ENCODE results near the gene NRP1. TPM values are rescaled to one million over a fixed set of nuclear protein-coding genes. Genes with fewer than 3 reads are reported as not detected.

NRP1 gene
- total RNA-seq, 1 experiment from 2014 or later: 555 TPM

DNA sequence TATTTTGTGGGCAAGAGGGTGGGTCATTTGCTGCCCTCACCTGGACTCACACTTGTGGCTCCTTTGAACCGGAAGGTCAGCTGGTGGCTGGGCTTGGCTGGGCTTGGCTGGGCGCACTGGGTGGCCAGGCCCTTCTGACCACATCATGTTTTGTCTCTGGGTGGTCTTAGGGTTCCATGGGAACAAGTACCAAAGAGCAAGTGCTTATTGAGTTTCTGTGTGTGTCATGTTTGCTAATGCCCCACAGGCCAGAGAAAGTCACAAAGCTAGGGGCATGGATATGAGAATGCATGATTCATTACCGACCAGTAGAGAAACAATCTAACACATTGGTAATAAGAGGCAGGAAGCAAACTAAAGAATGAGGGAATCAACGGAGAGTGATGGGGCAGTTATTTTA is 33.6 kb upstream of the NRP1 start:
- Histone ChIP-seq H3K36me3 (ENCODE audit: low read depth, low read length) (peaks cover 30% of the 10 kb centered on the region), H3K27ac (ENCODE audit: low read length) (no peak overlapping the region), H3K9ac (ENCODE audit: low read length) (no peak overlapping the region), H3K79me2 (ENCODE audit: low read length) (peaks cover 16% of the 10 kb centered on the region), H4K20me1 (ENCODE audit: low read length) (no peaks in the 10 kb centered on the region), H3K27me3 (ENCODE audit: low read length) (no peaks in the 10 kb centered on the region), H3K4me3 (ENCODE audit: low read length) (peak overlapping the region; percentile 1; the same call in 1 of the 2 replicates), H3K4me1 (ENCODE audit: insufficient read depth, low read length) (peaks cover 42% of the 10 kb centered on the region), H3K9me3 (ENCODE audit: low read length) (peaks cover 36% of the 10 kb centered on the region), H2AFZ (ENCODE audit: low read length) (no peak overlapping the region), H3K9me2 (replicated peaks; ENCODE audit: low read length) (no peaks in the 10 kb centered on the region), H3F3A (ENCODE audit: low read length, unreplicated experiment) (peaks cover 34% of the 10 kb centered on the region), H3K4me2 (ENCODE audit: low read length) (no peak overlapping the region)
- ChIA-PET POLR2A (ENCODE audit: unreplicated experiment) (no interaction called here), CTCF (no interaction called here)
- TF ChIP-seq, protein P1, sequence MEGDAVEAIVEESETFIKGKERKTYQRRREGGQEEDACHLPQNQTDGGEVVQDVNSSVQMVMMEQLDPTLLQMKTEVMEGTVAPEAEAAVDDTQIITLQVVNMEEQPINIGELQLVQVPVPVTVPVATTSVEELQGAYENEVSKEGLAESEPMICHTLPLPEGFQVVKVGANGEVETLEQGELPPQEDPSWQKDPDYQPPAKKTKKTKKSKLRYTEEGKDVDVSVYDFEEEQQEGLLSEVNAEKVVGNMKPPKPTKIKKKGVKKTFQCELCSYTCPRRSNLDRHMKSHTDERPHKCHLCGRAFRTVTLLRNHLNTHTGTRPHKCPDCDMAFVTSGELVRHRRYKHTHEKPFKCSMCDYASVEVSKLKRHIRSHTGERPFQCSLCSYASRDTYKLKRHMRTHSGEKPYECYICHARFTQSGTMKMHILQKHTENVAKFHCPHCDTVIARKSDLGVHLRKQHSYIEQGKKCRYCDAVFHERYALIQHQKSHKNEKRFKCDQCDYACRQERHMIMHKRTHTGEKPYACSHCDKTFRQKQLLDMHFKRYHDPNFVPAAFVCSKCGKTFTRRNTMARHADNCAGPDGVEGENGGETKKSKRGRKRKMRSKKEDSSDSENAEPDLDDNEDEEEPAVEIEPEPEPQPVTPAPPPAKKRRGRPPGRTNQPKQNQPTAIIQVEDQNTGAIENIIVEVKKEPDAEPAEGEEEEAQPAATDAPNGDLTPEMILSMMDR (conservative IDR thresholded peaks at IDR 0.05; ENCODE audit: low read depth, low read length): no peak
- TF ChIP-seq EZH2 (IDR thresholded peaks at IDR 0.05; ENCODE audit: low read length, unreplicated experiment) (no peak), EZH2phosphoT487 (IDR thresholded peaks at IDR 0.05; ENCODE audit: borderline replicate concordance, low read length) (no peak)
- DNase-seq: no peak
- no peak for ATAC-seq
- intact Hi-C loops (cut with micrococcal nuclease): loop anchor here (5.0 kb wide), 1 partner anchor 534 kb away; no protein-coding TSS in a partner anchor
- no TSS peak for BruUV-seq (replicated peaks)

DNA sequence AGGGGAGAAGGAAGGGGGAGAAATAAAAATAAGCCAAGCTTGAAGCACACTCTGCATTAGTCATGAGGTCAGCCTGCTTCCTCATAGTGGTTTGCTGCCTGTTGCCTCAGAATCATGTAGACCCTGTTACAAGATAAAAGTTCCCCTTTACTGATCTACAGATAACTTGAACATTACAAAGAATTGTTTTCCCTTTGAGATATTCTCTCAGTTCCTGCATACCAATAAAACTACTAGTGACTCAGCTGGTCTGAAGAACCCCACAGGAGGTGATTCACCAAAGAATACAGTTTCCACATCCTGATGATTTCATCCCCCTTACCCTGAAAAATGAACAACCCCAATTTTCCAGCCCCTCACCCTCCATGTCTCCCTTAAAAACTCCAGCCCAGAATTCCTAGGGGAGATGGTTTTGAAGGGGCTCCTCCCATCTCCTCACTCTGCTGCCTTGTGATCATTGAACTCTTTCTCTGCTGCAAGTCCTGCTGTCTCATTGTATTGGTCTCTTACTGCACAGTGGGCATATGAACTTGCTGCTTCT is 31.5 kb upstream of the NRP1 start:
- peaks cover 43% of the 10 kb centered on the region for H3F3A ChIP-seq (ENCODE audit: low read length, unreplicated experiment)
- intact Hi-C loops (cut with micrococcal nuclease): loop anchor here (1.0 to 5.0 kb wide), 8 partner anchors 11 to 536 kb away; no protein-coding TSS in a partner anchor
- peak overlapping the region; percentile 9; the same call in 1 of the 2 replicates for H3K4me3 ChIP-seq (ENCODE audit: low read length)
- ATAC-seq: peak; percentile 90
- no peaks in the 10 kb centered on the region for H4K20me1 ChIP-seq (ENCODE audit: low read length)
- peak overlapping the region; percentile 66 for H3K9ac ChIP-seq (ENCODE audit: low read length)
- H2AFZ ChIP-seq (ENCODE audit: low read length): no peak overlapping the region
- TF ChIP-seq EZH2phosphoT487 (IDR thresholded peaks at IDR 0.05; ENCODE audit: borderline replicate concordance, low read length) (no peak), EZH2 (IDR thresholded peaks at IDR 0.05; ENCODE audit: low read length, unreplicated experiment) (no peak)
- TF ChIP-seq, protein P1 (conservative IDR thresholded peaks at IDR 0.05; ENCODE audit: low read depth, low read length): no peak
- no peaks in the 10 kb centered on the region for H3K9me2 ChIP-seq (replicated peaks; ENCODE audit: low read length)
- H3K4me1 ChIP-seq (ENCODE audit: insufficient read depth, low read length): peaks cover 53% of the 10 kb centered on the region
- H3K9me3 ChIP-seq (ENCODE audit: low read length): peaks cover 33% of the 10 kb centered on the region
- H3K27ac ChIP-seq (ENCODE audit: low read length): peak overlapping the region; percentile 82
- ChIA-PET CTCF (interaction anchor here (1.4 to 2.2 kb wide), 2 partner anchors 17 to 30 kb away, joined by 3 to 8 read pairs; no protein-coding TSS in a partner anchor), POLR2A (ENCODE audit: unreplicated experiment) (interaction anchor here (0.5 to 1.8 kb wide), 8 partner anchors 15 to 575 kb away, joined by 3 to 14 read pairs (median 4); partner anchors contain the start of gene NRP1)
- peaks cover 16% of the 10 kb centered on the region for H3K79me2 ChIP-seq (ENCODE audit: low read length)
- H3K36me3 ChIP-seq (ENCODE audit: low read depth, low read length): peaks cover 30% of the 10 kb centered on the region
- BruUV-seq (replicated peaks): no TSS peak
- peak; percentile 100 for DNase-seq
- H3K4me2 ChIP-seq (ENCODE audit: low read length): peak overlapping the region; percentile 60
- H3K27me3 ChIP-seq (ENCODE audit: low read length): no peaks in the 10 kb centered on the region

DNA sequence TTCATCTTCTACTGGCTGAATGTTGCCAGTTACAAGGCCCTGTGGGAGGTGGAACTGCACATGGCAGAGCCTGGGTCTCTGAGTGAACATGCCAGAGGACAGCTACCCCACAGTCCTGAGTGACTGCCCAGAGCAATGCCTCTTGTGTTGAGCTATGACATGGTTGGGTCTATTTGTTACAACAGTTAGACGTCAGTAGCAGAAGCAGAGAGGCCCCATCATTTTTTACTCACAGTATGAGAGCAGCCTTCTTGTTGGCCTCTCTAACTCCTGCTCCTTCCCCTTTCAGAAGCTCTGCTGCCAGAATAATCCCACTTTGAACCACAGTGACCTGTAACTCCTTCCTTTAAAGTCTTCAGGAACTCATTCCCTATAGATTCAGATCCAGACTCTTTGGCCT is 30.8 kb upstream of the NRP1 start:
- ChIA-PET CTCF (interaction anchor here (1.4 to 2.2 kb wide), 2 partner anchors 16 to 30 kb away, joined by 3 to 8 read pairs; no protein-coding TSS in a partner anchor), POLR2A (ENCODE audit: unreplicated experiment) (interaction anchor here (0.5 to 1.8 kb wide), 7 partner anchors 14 to 399 kb away, joined by 3 to 15 read pairs (median 5); partner anchors contain the start of gene NRP1)
- no peaks in the 10 kb centered on the region for H3K9me2 ChIP-seq (replicated peaks; ENCODE audit: low read length)
- intact Hi-C loops (cut with micrococcal nuclease): loop anchor here (1.0 to 5.0 kb wide), 4 partner anchors 13 to 537 kb away; no protein-coding TSS in a partner anchor
- DNase-seq (no peak), ATAC-seq (peak; percentile 2)
- H3K36me3 ChIP-seq (ENCODE audit: low read depth, low read length): peaks cover 29% of the 10 kb centered on the region
- no peaks in the 10 kb centered on the region for H3K27me3 ChIP-seq (ENCODE audit: low read length)
- TSS peak; percentile 96 for BruUV-seq (replicated peaks)
- no peak for TF ChIP-seq EZH2phosphoT487 (IDR thresholded peaks at IDR 0.05; ENCODE audit: borderline replicate concordance, low read length)
- TF ChIP-seq EZH2 (IDR thresholded peaks at IDR 0.05; ENCODE audit: low read length, unreplicated experiment): no peak
- TF ChIP-seq, protein P1 (conservative IDR thresholded peaks at IDR 0.05; ENCODE audit: low read depth, low read length): no peak
- H3K27ac ChIP-seq (ENCODE audit: low read length): peak overlapping the region; percentile 82
- peak overlapping the region; percentile 21 for H3K4me3 ChIP-seq (ENCODE audit: low read length)
- peak overlapping the region; percentile 60 for H3K4me2 ChIP-seq (ENCODE audit: low read length)
- peaks cover 29% of the 10 kb centered on the region for H3K9me3 ChIP-seq (ENCODE audit: low read length)
- peaks cover 47% of the 10 kb centered on the region for H3K4me1 ChIP-seq (ENCODE audit: insufficient read depth, low read length)
- H3F3A ChIP-seq (ENCODE audit: low read length, unreplicated experiment): peaks cover 43% of the 10 kb centered on the region
- H4K20me1 ChIP-seq (ENCODE audit: low read length): no peaks in the 10 kb centered on the region
- peaks cover 16% of the 10 kb centered on the region for H3K79me2 ChIP-seq (ENCODE audit: low read length)
- peak overlapping the region; percentile 66 for H3K9ac ChIP-seq (ENCODE audit: low read length)
- H2AFZ ChIP-seq (ENCODE audit: low read length): no peak overlapping the region

All from PC-3 (cell line).